Panc1 (cell line): Measurements from ENCODE around the gene ELAVL4. TPM values are rescaled to one million over a fixed set of nuclear protein-coding genes. Genes with fewer than 3 reads are reported as not detected.

ENCODE experiments used
- ATAC-seq: fragments of 200-7000 bp; cut with Tn5 transposase; 2 replicates; pipeline ENCODE4 v1.9.1; 2020; ENCODE audit warnings: mild to moderate bottlenecking, moderate library complexity
- BruUV-seq: library from RNA; stranded (reverse); fragments of 400-500 nt; replicated peaks from 2 replicates; lab custom pipeline; 2021; lab: Mats Ljungman, UMichigan
- CTCF ChIA-PET: fragments of 300-600 bp; sonication (Branson Sonifier 250); formaldehyde crosslinking; loops from one replicate; lab custom pipeline; 2022; ENCODE audit warnings: antibody characterized with exemption; lab: Charles Lee
- POLR2A ChIA-PET: fragments of 300-600 bp; sonication (Branson Sonifier 250); formaldehyde crosslinking; loops from one replicate; lab custom pipeline; 2022; ENCODE audit warnings: antibody characterized with exemption; lab: Charles Lee
- DNase-seq: peaks from one replicate; pipeline ENCODE4 v3.0.0-alpha.2; 2010; ENCODE audit warnings: low read depth, low spot score
- H3K27ac ChIP-seq: 2 replicates; pipeline ENCODE4 v1.5.1; 2011; ENCODE audit warnings: mild to moderate bottlenecking, low read length, inconsistent platforms
- H3K27me3 ChIP-seq: fragments of 200-500 bp; sonication (Bioruptor generic); 2 replicates; pipeline ENCODE4 v1.6.0; 2014; ENCODE audit warnings: low read length, inconsistent platforms; ENCODE audit not compliant: control insufficient read depth, insufficient read depth
- H3K36me3 ChIP-seq: fragments of 200-500 bp; sonication (Bioruptor generic); 2 replicates; pipeline ENCODE4 v1.5.1; 2014; ENCODE audit warnings: inconsistent platforms, mild to moderate bottlenecking, low read length, moderate library complexity; ENCODE audit not compliant: control insufficient read depth, insufficient read depth
- H3K4me1 ChIP-seq: 2 replicates; pipeline ENCODE4 v1.5.1; 2011; ENCODE audit warnings: inconsistent platforms, mild to moderate bottlenecking, low read length, moderate library complexity; ENCODE audit not compliant: control insufficient read depth, insufficient read depth
- H3K4me3 ChIP-seq, 2 experiments: 2 replicates each; pipeline ENCODE4 v1.5.1; 2011 to 2012; ENCODE audit warnings: low read depth in 2 of 2, low read length in 2 of 2, mild to moderate bottlenecking in 2 of 2, inconsistent platforms in 1 of 2, moderate library complexity in 1 of 2
- H3K9me3 ChIP-seq: fragments of 200-500 bp; sonication (Bioruptor generic); 2 replicates; pipeline ENCODE4 v1.5.1; 2014; ENCODE audit warnings: low read depth, mild to moderate bottlenecking, inconsistent platforms, low read length, moderate library complexity; ENCODE audit not compliant: control insufficient read depth, insufficient read depth
- POLR2AphosphoS5 ChIP-seq: IDR thresholded peaks from 2 replicates; pipeline ENCODE4 v1.6.1; 2012; ENCODE audit warnings: mild to moderate bottlenecking, low read depth, low read length, moderate library complexity
- SIN3A ChIP-seq: IDR thresholded peaks from 2 replicates; pipeline ENCODE4 v1.6.1; 2012; ENCODE audit warnings: low read depth, mild to moderate bottlenecking, low read length, moderate library complexity, borderline replicate concordance; ENCODE audit not compliant: insufficient read depth
- TCF7L2 ChIP-seq: IDR thresholded peaks from 2 replicates; pipeline ENCODE4 v1.6.1; 2011; ENCODE audit warnings: mild to moderate bottlenecking, low read depth, low read length, inconsistent platforms
- in situ Hi-C: cut with HindIII; loops from 2 replicates; pipeline ENCODE4 v1.10.0; 2016; ENCODE audit warnings: low sequenced_read_pairs, low pct_unique_long_range_greater_than_20kb
- intact Hi-C: fragments of 100-400 bp; cut with micrococcal nuclease; formaldehyde crosslinking; loops from one replicate; pipeline ENCODE4 v1.10.0; 2022; ENCODE audit not compliant: unreplicated experiment
- total RNA-seq: library from RNA; stranded (reverse); gene quantifications from one replicate; pipeline ENCODE4 v1.2.1, GENCODE V29; 2021; ENCODE audit not compliant: unreplicated experiment
- TF ChIP-seq, protein P1 (sequence below), 2 experiments: IDR thresholded peaks; 2 replicates each; pipeline ENCODE4 v1.6.1; 2011 to 2012; ENCODE audit warnings: low read depth in 2 of 2, control low read depth in 1 of 2, low read length in 1 of 2, mild to moderate bottlenecking in 1 of 2, moderate library complexity in 1 of 2; ENCODE audit not compliant: insufficient read depth in 1 of 2
- TF ChIP-seq, protein P2 (sequence below): fragments of 450-650 bp; IDR thresholded peaks from 2 replicates; pipeline ENCODE4 v1.5.1; 2017; ENCODE audit warnings: mild to moderate bottlenecking

Gene ELAVL4
- total RNA-seq, 1 experiment from 2014 or later, result not detected

DNA sequence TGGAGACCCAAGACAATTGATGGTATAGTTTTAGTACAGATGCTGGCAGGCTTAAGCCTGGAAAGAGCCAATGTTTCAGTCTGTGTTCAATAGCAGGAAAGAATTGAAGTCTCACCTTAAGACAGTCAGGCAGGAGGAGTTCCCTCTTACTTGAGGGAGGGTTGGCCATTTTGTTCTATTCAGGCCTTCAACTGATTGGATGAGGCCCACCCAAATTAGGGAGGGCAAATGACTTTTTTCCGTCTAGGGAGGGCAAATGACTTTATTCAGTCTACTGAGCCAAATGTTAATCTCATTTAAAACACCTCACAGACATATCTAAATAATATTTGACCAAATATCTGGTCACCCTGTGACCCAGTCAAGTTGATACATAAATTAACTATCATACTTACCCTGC is 31.4 kb upstream of the ELAVL4 start:
- ATAC-seq (no peak), DNase-seq (no peak)
- no peaks in the 10 kb centered on the region for H3K9me3 ChIP-seq
- H3K4me3 ChIP-seq, result no peak overlapping the region
- POLR2A ChIA-PET, result no interaction called here
- TF ChIP-seq SIN3A, result no peak
- no peaks in the 10 kb centered on the region for H3K36me3 ChIP-seq
- H3K4me1 ChIP-seq, result no peaks in the 10 kb centered on the region
- intact Hi-C loops, result no loop called here
- no TSS peak for BruUV-seq
- no peak overlapping the region for H3K27ac ChIP-seq
- in situ Hi-C loops, result no loop called here
- H3K27me3 ChIP-seq, result no peaks in the 10 kb centered on the region
- CTCF ChIA-PET, result no interaction called here

DNA sequence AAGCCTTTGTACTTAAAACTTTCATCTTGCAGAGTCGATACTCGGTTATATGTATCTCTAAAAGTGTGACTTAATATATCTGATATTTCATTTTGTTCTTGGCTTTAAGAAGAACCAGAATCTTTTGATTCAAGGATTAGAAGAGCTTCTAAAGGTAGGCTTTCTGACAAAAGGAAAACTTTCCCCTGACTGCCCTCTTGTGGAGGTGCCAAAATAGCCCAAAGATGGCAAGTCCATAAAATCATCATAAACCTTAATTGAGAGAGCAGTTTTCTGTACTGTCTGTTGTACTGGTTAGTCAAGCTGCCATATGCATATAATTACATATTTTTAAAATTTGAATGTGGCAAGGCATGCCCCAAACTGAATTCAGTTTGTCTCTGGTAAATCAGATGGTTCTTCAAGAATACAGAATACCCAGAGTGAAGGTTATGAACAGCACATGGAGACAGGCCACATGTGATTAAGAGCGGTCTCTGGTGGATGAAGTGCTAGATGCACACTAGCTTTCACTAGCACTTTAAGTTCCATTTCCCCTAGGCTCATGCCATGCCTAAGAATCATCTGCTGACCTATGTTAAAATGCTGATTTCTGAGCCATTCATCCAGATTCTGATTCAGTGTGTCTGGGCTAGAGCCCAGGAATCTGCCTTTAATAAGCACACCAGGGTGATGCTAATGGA is 27.7 kb upstream of the ELAVL4 start:
- H3K4me3 ChIP-seq, result no peak overlapping the region
- no peaks in the 10 kb centered on the region for H3K4me1 ChIP-seq
- ChIA-PET CTCF (no interaction called here), POLR2A (no interaction called here)
- BruUV-seq, result no TSS peak
- in situ Hi-C loops (no loop called here), intact Hi-C loops (no loop called here)
- no peak overlapping the region for H3K27ac ChIP-seq
- no peaks in the 10 kb centered on the region for H3K9me3 ChIP-seq
- DNase-seq, result no peak
- peak; percentile 51; the same call in 1 of the 2 replicates for ATAC-seq
- H3K36me3 ChIP-seq, result no peaks in the 10 kb centered on the region
- H3K27me3 ChIP-seq, result no peaks in the 10 kb centered on the region
- TF ChIP-seq, protein P1, sequence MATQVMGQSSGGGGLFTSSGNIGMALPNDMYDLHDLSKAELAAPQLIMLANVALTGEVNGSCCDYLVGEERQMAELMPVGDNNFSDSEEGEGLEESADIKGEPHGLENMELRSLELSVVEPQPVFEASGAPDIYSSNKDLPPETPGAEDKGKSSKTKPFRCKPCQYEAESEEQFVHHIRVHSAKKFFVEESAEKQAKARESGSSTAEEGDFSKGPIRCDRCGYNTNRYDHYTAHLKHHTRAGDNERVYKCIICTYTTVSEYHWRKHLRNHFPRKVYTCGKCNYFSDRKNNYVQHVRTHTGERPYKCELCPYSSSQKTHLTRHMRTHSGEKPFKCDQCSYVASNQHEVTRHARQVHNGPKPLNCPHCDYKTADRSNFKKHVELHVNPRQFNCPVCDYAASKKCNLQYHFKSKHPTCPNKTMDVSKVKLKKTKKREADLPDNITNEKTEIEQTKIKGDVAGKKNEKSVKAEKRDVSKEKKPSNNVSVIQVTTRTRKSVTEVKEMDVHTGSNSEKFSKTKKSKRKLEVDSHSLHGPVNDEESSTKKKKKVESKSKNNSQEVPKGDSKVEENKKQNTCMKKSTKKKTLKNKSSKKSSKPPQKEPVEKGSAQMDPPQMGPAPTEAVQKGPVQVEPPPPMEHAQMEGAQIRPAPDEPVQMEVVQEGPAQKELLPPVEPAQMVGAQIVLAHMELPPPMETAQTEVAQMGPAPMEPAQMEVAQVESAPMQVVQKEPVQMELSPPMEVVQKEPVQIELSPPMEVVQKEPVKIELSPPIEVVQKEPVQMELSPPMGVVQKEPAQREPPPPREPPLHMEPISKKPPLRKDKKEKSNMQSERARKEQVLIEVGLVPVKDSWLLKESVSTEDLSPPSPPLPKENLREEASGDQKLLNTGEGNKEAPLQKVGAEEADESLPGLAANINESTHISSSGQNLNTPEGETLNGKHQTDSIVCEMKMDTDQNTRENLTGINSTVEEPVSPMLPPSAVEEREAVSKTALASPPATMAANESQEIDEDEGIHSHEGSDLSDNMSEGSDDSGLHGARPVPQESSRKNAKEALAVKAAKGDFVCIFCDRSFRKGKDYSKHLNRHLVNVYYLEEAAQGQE (IDR thresholded peaks at IDR 0.05; ENCODE audit: insufficient read depth in 1 of 2, low read depth in 2 of 2, low read length in 1 of 2), result no peak
- TF ChIP-seq, protein P2, sequence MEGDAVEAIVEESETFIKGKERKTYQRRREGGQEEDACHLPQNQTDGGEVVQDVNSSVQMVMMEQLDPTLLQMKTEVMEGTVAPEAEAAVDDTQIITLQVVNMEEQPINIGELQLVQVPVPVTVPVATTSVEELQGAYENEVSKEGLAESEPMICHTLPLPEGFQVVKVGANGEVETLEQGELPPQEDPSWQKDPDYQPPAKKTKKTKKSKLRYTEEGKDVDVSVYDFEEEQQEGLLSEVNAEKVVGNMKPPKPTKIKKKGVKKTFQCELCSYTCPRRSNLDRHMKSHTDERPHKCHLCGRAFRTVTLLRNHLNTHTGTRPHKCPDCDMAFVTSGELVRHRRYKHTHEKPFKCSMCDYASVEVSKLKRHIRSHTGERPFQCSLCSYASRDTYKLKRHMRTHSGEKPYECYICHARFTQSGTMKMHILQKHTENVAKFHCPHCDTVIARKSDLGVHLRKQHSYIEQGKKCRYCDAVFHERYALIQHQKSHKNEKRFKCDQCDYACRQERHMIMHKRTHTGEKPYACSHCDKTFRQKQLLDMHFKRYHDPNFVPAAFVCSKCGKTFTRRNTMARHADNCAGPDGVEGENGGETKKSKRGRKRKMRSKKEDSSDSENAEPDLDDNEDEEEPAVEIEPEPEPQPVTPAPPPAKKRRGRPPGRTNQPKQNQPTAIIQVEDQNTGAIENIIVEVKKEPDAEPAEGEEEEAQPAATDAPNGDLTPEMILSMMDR, result peak; percentile 52; the same call in 1 of the 2 replicates

DNA sequence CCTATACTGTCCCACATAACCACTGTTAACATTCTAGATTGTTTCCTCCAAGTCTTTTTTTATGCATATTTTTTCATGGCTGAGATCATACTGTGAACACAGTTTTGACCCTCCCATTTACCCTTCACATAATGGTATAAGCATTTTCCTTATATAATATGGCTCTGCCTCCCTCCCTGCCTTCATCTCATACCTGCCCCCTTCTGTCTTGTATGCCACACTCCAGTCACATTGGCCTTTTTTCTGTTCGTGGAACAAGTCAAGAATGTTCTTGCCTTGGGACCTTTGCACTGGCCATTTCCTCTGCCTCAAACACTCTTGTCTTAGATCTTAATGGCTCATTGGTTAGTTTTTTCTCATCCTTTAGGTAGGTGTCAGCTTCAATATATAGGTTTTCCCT is 24.3 kb upstream of the ELAVL4 start:
- Histone ChIP-seq H3K36me3 (no peaks in the 10 kb centered on the region), H3K27me3 (no peaks in the 10 kb centered on the region), H3K4me1 (no peaks in the 10 kb centered on the region), H3K27ac (no peak overlapping the region), H3K9me3 (no peaks in the 10 kb centered on the region), H3K4me3 (no peak overlapping the region)
- POLR2A ChIA-PET, result no interaction called here
- intact Hi-C loops, result no loop called here
- no TSS peak for BruUV-seq
- ATAC-seq, result no peak
- TF ChIP-seq TCF7L2 (no peak), POLR2AphosphoS5 (no peak), SIN3A (no peak)
- TF ChIP-seq, protein P2, result no peak
- TF ChIP-seq, protein P1 (IDR thresholded peaks at IDR 0.05; ENCODE audit: insufficient read depth in 1 of 2, low read depth in 2 of 2, low read length in 1 of 2), result no peak
- in situ Hi-C loops, result no loop called here
- CTCF ChIA-PET, result no interaction called here
- DNase-seq, result no peak
